Common myeloid progenitor, CD34-positive (primary cell): ENCODE results near the gene CREG1.
A peak's percentile ranks its signal among the peaks of the same experiment; 100 is the strongest.

ENCODE experiments used
- CTCF ChIA-PET: fragments of 350-600 bp; sonication (Branson Sonifier 250); formaldehyde crosslinking; loops from one replicate; lab custom pipeline; 2021; ENCODE audit warnings: antibody characterized with exemption; lab: Charles Lee
- POLR2A ChIA-PET: fragments of 350-600 bp; sonication (Branson Sonifier 250); formaldehyde crosslinking; loops from one replicate; lab custom pipeline; 2021; ENCODE audit warnings: antibody characterized with exemption; lab: Charles Lee
- DNase-seq, 3 donors: peaks; one replicate each; pipeline versions ENCODE4 v3.0.0 to v3.0.0-alpha.2; 2013
- H3K27ac ChIP-seq, 2 experiments: 1 replicate in 1 of 2; 2 replicates in 1 of 2; pipeline ENCODE4 v1.7.0; 2013; ENCODE audit warnings: inconsistent platforms in 2 of 2, low read length in 2 of 2, mild to moderate bottlenecking in 2 of 2, low read depth in 1 of 2, moderate library complexity in 1 of 2; ENCODE audit not compliant: severe bottlenecking in 2 of 2, insufficient read depth in 1 of 2, poor library complexity in 1 of 2
- H3K27me3 ChIP-seq, 5 experiments: replicated peaks in 2 of 5; 1 replicate in 3 of 5; 2 replicates in 2 of 5; pipeline versions ENCODE4 v1.6.1 to v1.7.0; 2013; ENCODE audit warnings: low read length in 4 of 5, mild to moderate bottlenecking in 2 of 5, moderate library complexity in 2 of 5, inconsistent platforms in 1 of 5; ENCODE audit not compliant: insufficient read depth in 5 of 5, control insufficient read depth in 4 of 5
- H3K36me3 ChIP-seq, 4 experiments: 1 replicate in 2 of 4; 2 replicates in 2 of 4; pipeline versions ENCODE4 v1.6.1 to v1.7.0; 2013; ENCODE audit warnings: low read length in 3 of 4, control low read depth in 1 of 4, mild to moderate bottlenecking in 1 of 4; ENCODE audit not compliant: control insufficient read depth in 4 of 4, insufficient read depth in 4 of 4
- H3K4me1 ChIP-seq, 4 experiments: 1 replicate in 3 of 4; 2 replicates in 1 of 4; pipeline versions ENCODE4 v1.6.1 to v1.7.1; 2013; ENCODE audit warnings: low read length in 3 of 4, mild to moderate bottlenecking in 3 of 4, control low read depth in 1 of 4, inconsistent platforms in 1 of 4, moderate library complexity in 1 of 4; ENCODE audit not compliant: control insufficient read depth in 4 of 4, insufficient read depth in 4 of 4; ENCODE audit errors: control extremely low read depth in 1 of 4
- H3K4me3 ChIP-seq, 7 experiments: 1 replicate in 4 of 7; 2 replicates in 3 of 7; pipeline versions ENCODE4 v1.5.1 to v1.7.0; 2013; ENCODE audit warnings: mild to moderate bottlenecking in 7 of 7, low read length in 6 of 7, moderate library complexity in 6 of 7, inconsistent platforms in 2 of 7, low read depth in 2 of 7, control low read depth in 1 of 7; ENCODE audit not compliant: insufficient read depth in 4 of 7, control insufficient read depth in 1 of 7; ENCODE audit errors: extremely low read depth in 1 of 7
- H3K9me3 ChIP-seq, 5 experiments: 1 replicate in 4 of 5; 2 replicates in 1 of 5; pipeline versions ENCODE4 v1.6.1 to v1.7.1; 2013; ENCODE audit warnings: low read length in 4 of 5, mild to moderate bottlenecking in 2 of 5, inconsistent platforms in 1 of 5, low read depth in 1 of 5, moderate library complexity in 1 of 5; ENCODE audit not compliant: control insufficient read depth in 4 of 5, insufficient read depth in 2 of 5; ENCODE audit errors: control extremely low read depth in 1 of 5
- WGBS: methylation state at CpG from one replicate; pipeline ENCODE4 v1.1.5; 2013; ENCODE audit not compliant: insufficient coverage; 5-methylcytosine and 5-hydroxymethylcytosine counted together

CREG1 gene

DNA sequence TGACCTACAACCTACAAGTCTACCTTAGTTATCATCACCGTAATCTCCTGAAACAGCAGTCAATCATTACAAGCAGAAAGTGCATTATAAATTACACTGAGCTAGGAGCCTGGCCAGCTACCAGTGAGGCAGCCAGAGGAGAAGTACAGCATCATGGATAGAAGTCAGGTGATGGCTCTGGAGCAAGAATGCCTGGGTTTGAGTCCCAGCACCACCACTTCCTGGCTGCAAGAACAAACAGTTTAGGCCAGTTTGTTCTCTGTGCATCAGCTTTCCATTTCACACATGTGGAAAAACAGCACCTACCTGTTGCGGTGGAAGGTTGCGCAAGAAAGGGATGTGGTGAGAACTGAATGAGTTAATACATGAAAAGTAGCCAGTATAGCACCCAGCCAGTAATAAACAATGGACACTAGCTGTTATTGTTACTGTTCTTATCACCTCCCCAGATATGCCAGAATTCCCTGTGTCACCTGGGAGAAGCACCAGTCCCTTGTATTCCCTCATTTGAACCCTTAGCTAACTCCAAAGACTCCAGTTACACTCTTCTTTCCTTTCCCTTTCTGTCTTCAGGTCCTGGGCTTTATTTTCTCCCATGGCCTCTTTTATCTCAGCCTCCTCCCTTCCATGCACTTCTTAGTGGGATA, 9.0 kb downstream of the CREG1 start:
- Histone ChIP-seq H3K9me3 (no peaks in the 10 kb centered on the region), H3K4me3 (no peak overlapping the region), H3K36me3 (peaks cover 18 to 66% (median 47%) of the 10 kb centered on the region in 4 experiments), H3K27ac (no peak overlapping the region), H3K27me3 (no peaks in the 10 kb centered on the region), H3K4me1 (peaks cover 19 to 31% (median 25%) of the 10 kb centered on the region in 4 experiments)
- peak in 1 of 3 donors; percentile 13 for DNase-seq
- POLR2A ChIA-PET: no interaction called here
- CTCF ChIA-PET: interaction anchor here (0.9 to 3.5 kb wide), 4 partner anchors 9 to 324 kb away, joined by 3 to 25 read pairs (median 4); partner anchors contain the start of gene CREG1
- 0% methylated on average over 1 of the region's 3 CpGs for WGBS

DNA sequence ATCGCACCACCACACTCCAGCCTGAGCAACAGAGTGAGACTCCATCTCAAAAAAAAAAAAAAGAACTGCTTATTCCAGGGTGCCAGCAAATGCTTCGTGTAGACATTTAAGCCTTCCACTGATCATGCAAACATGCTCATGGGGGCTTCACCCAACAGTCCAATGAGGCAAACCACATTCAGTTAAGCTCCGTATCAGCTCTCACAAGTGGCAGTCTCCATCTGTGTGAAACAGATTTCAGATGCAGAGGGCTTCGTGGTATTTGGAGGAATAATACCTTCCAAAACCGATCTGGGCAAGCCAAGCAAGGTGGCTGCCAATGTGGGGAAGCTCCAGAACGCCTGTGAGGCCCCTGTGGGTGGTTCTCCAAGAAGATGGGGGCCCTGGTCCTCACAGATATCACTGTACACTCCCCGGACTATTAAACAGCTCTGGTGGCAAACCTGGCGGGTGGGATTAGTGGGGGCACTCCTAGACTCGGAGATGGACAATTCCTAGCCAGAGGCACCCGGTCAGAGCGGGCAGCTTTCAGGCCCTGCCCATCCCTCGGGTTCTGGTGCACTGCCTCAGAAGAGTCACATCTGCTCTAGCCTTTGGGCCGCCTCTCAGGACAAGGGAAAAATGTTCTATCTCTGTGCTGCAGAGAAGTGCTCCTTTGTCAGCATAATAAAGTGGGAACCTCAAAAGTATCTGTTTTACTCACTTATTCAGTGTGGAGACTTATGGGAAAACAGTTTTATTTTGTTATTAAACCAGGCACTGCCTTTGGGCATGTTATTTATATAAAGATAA, 10.2 kb downstream of the CREG1 start:
- H3K4me3 ChIP-seq: no peak overlapping the region
- POLR2A ChIA-PET: interaction anchor here (0.6 to 1.1 kb wide), 2 partner anchors 10 to 93 kb away, joined by 3 to 6 read pairs; partner anchors contain the start of gene CREG1
- H3K27ac ChIP-seq: no peak overlapping the region
- H3K4me1 ChIP-seq: peaks cover 8 to 25% (median 15%) of the 10 kb centered on the region in 4 experiments
- DNase-seq: peak in 2 of 3 donors; percentile 45 to 70
- CTCF ChIA-PET: interaction anchor here (0.9 to 3.5 kb wide), 5 partner anchors 9 to 323 kb away, joined by 3 to 25 read pairs (median 3); partner anchors contain the start of gene CREG1
- no peaks in the 10 kb centered on the region for H3K27me3 ChIP-seq
- H3K36me3 ChIP-seq: peaks cover 18 to 66% (median 47%) of the 10 kb centered on the region in 4 experiments
- H3K9me3 ChIP-seq: no peaks in the 10 kb centered on the region
- 89% methylated on average over 11 of the region's 13 CpGs for WGBS

DNA sequence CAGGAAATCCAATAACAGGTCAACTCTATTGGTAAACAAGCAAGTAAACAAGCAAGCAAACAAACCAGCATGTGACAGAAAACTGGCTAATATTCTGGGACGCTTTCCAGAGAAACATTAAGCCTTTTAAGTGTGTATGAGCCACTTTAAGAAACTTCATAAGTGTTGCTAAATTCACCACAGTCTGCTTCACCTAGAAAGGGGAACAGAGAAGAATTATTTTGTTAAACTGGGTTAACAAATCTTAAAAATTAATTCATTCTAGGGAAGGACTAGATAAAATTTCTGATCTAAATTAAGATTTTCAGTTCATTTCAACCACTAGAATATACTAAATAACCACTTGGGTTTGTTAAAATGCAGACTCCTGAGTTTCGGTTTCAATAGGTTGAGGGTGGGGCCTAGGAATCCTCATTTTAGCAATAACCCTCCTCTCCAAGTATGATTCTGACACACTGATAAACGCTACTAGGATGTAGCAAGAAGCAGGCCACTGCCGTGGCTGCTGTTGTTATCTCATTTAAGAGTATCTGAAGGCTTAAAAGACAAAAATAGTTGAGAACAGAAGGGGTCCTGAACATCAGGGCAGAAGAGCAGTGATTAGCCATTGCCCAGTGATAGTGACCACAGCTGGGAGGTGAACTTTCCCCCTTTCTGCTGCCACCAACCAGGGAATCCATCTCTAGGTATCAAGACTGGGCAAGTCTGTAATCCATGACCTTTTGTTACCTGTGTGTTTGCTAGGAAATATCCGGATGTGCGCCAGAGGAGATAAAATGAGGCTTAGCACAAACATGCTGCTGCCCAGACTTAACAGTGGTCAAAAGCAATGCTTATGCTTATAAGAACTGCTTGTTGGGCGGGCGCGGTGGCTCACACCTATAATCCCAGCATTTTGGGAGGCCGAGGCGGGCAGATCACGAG, 11.2 kb downstream of the CREG1 start:
- POLR2A ChIA-PET: interaction anchor here (0.6 to 1.1 kb wide), 2 partner anchors 11 to 92 kb away, joined by 3 to 6 read pairs; partner anchors contain the start of gene CREG1
- CTCF ChIA-PET: interaction anchor here (0.9 to 3.5 kb wide), 7 partner anchors 7 to 104 kb away, joined by 3 to 25 read pairs (median 7); no protein-coding TSS in a partner anchor
- 94% methylated on average over 9 of the region's 12 CpGs for WGBS

DNA sequence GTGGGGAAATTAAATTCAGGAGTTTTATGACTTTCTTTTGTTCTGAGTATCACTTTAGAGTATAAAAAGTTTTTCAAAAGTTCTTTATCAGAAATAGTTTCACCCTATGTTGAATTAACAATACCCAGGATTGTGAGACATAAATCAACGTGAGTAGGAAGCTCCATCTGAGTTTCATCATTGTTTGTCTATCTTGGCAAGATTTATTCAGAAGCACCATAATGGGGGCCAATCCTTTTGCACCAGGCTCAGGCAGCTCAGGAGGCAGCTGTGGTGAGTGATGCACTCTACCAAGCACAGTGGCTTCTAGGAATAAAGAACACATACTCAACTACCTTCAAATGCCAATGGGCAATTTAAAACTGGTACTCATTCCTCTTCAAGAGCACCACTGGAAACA, 12.0 kb downstream of the CREG1 start:
- CTCF ChIA-PET: interaction anchor here (0.7 to 3.3 kb wide), 9 partner anchors 8 to 145 kb away, joined by 3 to 20 read pairs (median 7); no protein-coding TSS in a partner anchor
- no peak for DNase-seq
- 78% methylated on average over 1 of the region's 1 CpG for WGBS
- Histone ChIP-seq H3K4me1 (peaks cover 0 to 14% (median 6%) of the 10 kb centered on the region in 4 experiments), H3K36me3 (peaks cover 18 to 57% (median 44%) of the 10 kb centered on the region in 4 experiments), H3K9me3 (no peaks in the 10 kb centered on the region), H3K27ac (no peak overlapping the region), H3K4me3 (no peak overlapping the region), H3K27me3 (no peaks in the 10 kb centered on the region)
- POLR2A ChIA-PET: no interaction called here

More for the DNA sequence above, 11.2 kb downstream of the CREG1 start:
- no peak for DNase-seq
- Histone ChIP-seq H3K36me3 (peaks cover 18 to 64% (median 47%) of the 10 kb centered on the region in 4 experiments), H3K4me1 (peaks cover 0 to 18% (median 8%) of the 10 kb centered on the region in 4 experiments), H3K27me3 (no peaks in the 10 kb centered on the region), H3K27ac (no peak overlapping the region), H3K9me3 (no peaks in the 10 kb centered on the region), H3K4me3 (no peak overlapping the region)

DNA sequence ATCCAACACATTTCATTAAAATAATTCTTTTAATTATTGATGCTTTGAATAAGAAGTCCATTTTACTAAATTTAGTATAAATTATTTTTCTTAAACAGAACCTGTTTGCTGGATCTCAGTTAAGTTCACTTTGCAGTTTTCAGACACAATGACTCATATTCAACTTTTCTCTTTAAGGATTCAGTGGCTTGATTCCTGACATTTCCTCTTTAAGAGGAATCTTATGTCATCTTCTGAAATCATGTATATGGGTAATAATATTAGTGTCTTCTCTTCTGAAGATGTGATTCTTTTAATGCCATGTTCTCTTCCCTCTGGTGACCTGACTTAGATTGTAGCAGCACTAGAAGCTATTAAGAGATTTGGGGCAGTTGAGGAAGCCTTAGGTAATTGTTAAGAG, 12.6 kb downstream of the CREG1 start:
- DNase-seq: no peak
- Histone ChIP-seq H3K27me3 (no peaks in the 10 kb centered on the region), H3K9me3 (no peaks in the 10 kb centered on the region), H3K4me3 (no peak overlapping the region), H3K36me3 (peaks cover 18 to 55% (median 42%) of the 10 kb centered on the region in 4 experiments), H3K27ac (no peak overlapping the region), H3K4me1 (peaks cover 0 to 15% (median 8%) of the 10 kb centered on the region in 4 experiments)
- CTCF ChIA-PET: interaction anchor here (0.7 to 3.3 kb wide), 15 partner anchors 8 to 474 kb away, joined by 3 to 20 read pairs (median 4); partner anchors contain the start of gene CREG1
- POLR2A ChIA-PET: no interaction called here

DNA sequence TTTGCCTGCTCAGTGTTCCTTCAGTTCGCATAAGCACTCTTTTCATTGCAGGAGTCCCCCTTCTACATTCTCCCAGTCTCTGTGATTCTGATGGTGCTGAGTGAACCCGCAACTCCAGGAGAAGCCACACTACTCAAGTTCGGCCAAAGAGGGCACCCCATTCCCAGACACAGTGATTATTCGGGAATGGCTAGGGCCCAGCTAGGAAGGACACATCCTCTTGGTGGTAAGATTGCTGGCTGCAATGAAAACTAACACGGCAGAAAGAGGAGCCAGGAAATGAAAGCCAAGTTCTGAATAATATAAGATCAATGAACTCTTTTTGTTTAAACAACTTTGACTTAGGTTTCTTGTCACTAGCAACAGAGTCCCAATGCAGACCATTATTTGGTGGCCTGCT, 14.9 kb downstream of the CREG1 start:
- Histone ChIP-seq H3K36me3 (peaks cover 9 to 32% (median 21%) of the 10 kb centered on the region in 4 experiments), H3K27me3 (no peaks in the 10 kb centered on the region), H3K4me3 (no peak overlapping the region), H3K27ac (no peak overlapping the region), H3K4me1 (peaks cover 0 to 8% (median 2%) of the 10 kb centered on the region in 4 experiments), H3K9me3 (no peaks in the 10 kb centered on the region)
- no peak for DNase-seq
- ChIA-PET CTCF (interaction anchor here (1.1 to 2.1 kb wide), 3 partner anchors 17 to 121 kb away, joined by 3 to 6 read pairs (median 4); no protein-coding TSS in a partner anchor), POLR2A (interaction anchor here (0.7 kb wide), 1 partner anchor 161 kb away, joined by 3 read pairs; no protein-coding TSS in a partner anchor)
- WGBS: 71% methylated on average over 3 of the region's 5 CpGs
